ENCODE results near the gene COP1.
"Not testable (repeated sequence)": the region's sequence is repeated elsewhere in the genome, so short reads cannot be mapped to it uniquely, and the experiment has no call there.

DNA sequence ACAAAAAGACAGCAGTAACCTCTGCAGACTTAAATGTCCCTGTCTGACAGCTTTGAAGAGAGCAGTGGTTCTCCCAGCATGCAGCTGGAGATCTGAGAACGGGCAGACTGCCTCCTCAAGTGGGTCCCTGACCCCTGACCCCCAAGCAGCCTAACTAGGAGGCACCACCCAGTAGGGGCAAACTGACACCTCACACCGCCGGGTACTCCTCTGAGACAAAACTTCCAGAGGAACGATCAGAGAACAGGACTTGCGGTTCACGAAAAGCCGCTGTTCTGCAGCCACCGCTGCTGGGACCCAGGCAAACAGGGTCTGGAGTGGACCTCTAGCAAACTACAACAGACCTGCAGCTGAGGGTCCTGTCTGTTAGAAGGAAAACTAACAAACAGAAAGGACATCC lies 214.3 kb downstream of the COP1 start:
- TF ChIP-seq, protein P1, sequence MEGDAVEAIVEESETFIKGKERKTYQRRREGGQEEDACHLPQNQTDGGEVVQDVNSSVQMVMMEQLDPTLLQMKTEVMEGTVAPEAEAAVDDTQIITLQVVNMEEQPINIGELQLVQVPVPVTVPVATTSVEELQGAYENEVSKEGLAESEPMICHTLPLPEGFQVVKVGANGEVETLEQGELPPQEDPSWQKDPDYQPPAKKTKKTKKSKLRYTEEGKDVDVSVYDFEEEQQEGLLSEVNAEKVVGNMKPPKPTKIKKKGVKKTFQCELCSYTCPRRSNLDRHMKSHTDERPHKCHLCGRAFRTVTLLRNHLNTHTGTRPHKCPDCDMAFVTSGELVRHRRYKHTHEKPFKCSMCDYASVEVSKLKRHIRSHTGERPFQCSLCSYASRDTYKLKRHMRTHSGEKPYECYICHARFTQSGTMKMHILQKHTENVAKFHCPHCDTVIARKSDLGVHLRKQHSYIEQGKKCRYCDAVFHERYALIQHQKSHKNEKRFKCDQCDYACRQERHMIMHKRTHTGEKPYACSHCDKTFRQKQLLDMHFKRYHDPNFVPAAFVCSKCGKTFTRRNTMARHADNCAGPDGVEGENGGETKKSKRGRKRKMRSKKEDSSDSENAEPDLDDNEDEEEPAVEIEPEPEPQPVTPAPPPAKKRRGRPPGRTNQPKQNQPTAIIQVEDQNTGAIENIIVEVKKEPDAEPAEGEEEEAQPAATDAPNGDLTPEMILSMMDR (IDR thresholded peaks at IDR 0.05): not testable (repeated sequence)
- TF ChIP-seq POLR2A (IDR thresholded peaks at IDR 0.05): not testable (repeated sequence)

Measured in uterus (tissue), 2 donors.